Muscle layer of colon (tissue), 2 donors: ENCODE measurements around the gene RAB3D.

ENCODE experiments used
- H3K27ac ChIP-seq: one replicate; pipeline ENCODE4 v1.7.0; 2013; ENCODE audit warnings: low read depth, mild to moderate bottlenecking, low read length, moderate library complexity
- H3K27me3 ChIP-seq, 2 donors: one replicate each; pipeline ENCODE4 v1.7.0; 2013; ENCODE audit warnings: low read length in 2 of 2, mild to moderate bottlenecking in 2 of 2; ENCODE audit not compliant: insufficient read depth in 2 of 2, control insufficient read depth in 1 of 2
- H3K36me3 ChIP-seq: one replicate; pipeline ENCODE4 v1.7.0; 2013; ENCODE audit warnings: mild to moderate bottlenecking, low read length; ENCODE audit not compliant: insufficient read depth
- H3K4me1 ChIP-seq: one replicate; pipeline ENCODE4 v1.7.0; 2013; ENCODE audit warnings: mild to moderate bottlenecking, low read length; ENCODE audit not compliant: insufficient read depth
- H3K4me3 ChIP-seq, 2 donors: one replicate each; pipeline ENCODE4 v1.7.0; 2013; ENCODE audit warnings: low read length in 2 of 2, low read depth in 1 of 2, mild to moderate bottlenecking in 1 of 2, moderate library complexity in 1 of 2
- H3K9ac ChIP-seq: one replicate; pipeline ENCODE4 v1.7.0; 2013; ENCODE audit warnings: low read length
- H3K9me3 ChIP-seq: one replicate; pipeline ENCODE4 v1.7.0; 2013; ENCODE audit warnings: mild to moderate bottlenecking, low read length
- donor health status: abdominal sarcoma.
- donor health status: Adenocarcinoma of cecum.

The RAB3D gene

GRCh38 chr19:11306337-11306736, 33.1 kb downstream of the RAB3D start:
- H3K36me3 ChIP-seq: no peaks in the 10 kb centered on the region
- H3K4me3 ChIP-seq: no peak overlapping the region
- no peak overlapping the region for H3K9ac ChIP-seq
- peaks cover 0 to 5% of the 10 kb centered on the region in 2 donors for H3K27me3 ChIP-seq
- H3K27ac ChIP-seq: no peak overlapping the region
- H3K9me3 ChIP-seq: no peaks in the 10 kb centered on the region
- no peaks in the 10 kb centered on the region for H3K4me1 ChIP-seq

- Histone ChIP-seq H3K4me1 (no peaks in the 10 kb centered on the region), H3K27ac (no peak overlapping the region), H3K9ac (no peak overlapping the region), H3K4me3 (no peak overlapping the region), H3K36me3 (no peaks in the 10 kb centered on the region), H3K9me3 (no peaks in the 10 kb centered on the region), H3K27me3 (peaks cover 0 to 5% of the 10 kb centered on the region in 2 donors)
Observed at GRCh38 chr19:11304936-11305335, 34.5 kb downstream of the RAB3D start.

GRCh38 chr19:11300811-11301120, 38.7 kb downstream of the RAB3D start:
- no peaks in the 10 kb centered on the region for H3K27me3 ChIP-seq
- H3K9ac ChIP-seq: no peak overlapping the region
- no peaks in the 10 kb centered on the region for H3K36me3 ChIP-seq
- no peak overlapping the region for H3K4me3 ChIP-seq
- H3K27ac ChIP-seq: no peak overlapping the region
- H3K9me3 ChIP-seq: no peaks in the 10 kb centered on the region
- H3K4me1 ChIP-seq: peaks cover 7% of the 10 kb centered on the region

- H3K4me1 ChIP-seq: peaks cover 7% of the 10 kb centered on the region
- H3K4me3 ChIP-seq: no peak overlapping the region
- H3K36me3 ChIP-seq: no peaks in the 10 kb centered on the region
- H3K27ac ChIP-seq: no peak overlapping the region
- no peaks in the 10 kb centered on the region for H3K27me3 ChIP-seq
- H3K9me3 ChIP-seq: no peaks in the 10 kb centered on the region
- no peak overlapping the region for H3K9ac ChIP-seq
Observed at GRCh38 chr19:11299946-11300810, 39.3 kb downstream of the RAB3D start.

- no peak overlapping the region for H3K9ac ChIP-seq
- no peak overlapping the region for H3K27ac ChIP-seq
Observed at GRCh38 chr19:11296264-11296663, 43.2 kb downstream of the RAB3D start.

GRCh38 chr19:11295665-11296245, 43.7 kb downstream of the RAB3D start, which contains the start of gene TSPAN16:
Gene TSPAN16, plus strand, starts transcription at chr19:11296160. Its CDS starts 138 bp downstream, at chr19:11296298.
- Histone ChIP-seq H3K36me3 (no peaks in the 10 kb centered on the region), H3K4me1 (peaks cover 11% of the 10 kb centered on the region), H3K27me3 (no peaks in the 10 kb centered on the region), H3K9ac (no peak within 1 kb of the TSS), H3K4me3 (no peak within 1 kb of the TSS), H3K27ac (no peak within 1 kb of the TSS), H3K9me3 (no peaks in the 10 kb centered on the region)

More at GRCh38 chr19:11296264-11296663, 43.2 kb downstream of the RAB3D start:
- no peaks in the 10 kb centered on the region for H3K9me3 ChIP-seq
- H3K27me3 ChIP-seq: no peaks in the 10 kb centered on the region
- H3K4me1 ChIP-seq: peaks cover 11% of the 10 kb centered on the region
- H3K36me3 ChIP-seq: no peaks in the 10 kb centered on the region
- no peak overlapping the region for H3K4me3 ChIP-seq

- no peaks in the 10 kb centered on the region for H3K9me3 ChIP-seq
- H3K27ac ChIP-seq: no peak overlapping the region
- H3K4me3 ChIP-seq: no peak overlapping the region
- H3K4me1 ChIP-seq: peaks cover 11% of the 10 kb centered on the region
- no peak overlapping the region for H3K9ac ChIP-seq
- H3K27me3 ChIP-seq: no peaks in the 10 kb centered on the region
- no peaks in the 10 kb centered on the region for H3K36me3 ChIP-seq
Observed at GRCh38 chr19:11295180-11295579, 44.3 kb downstream of the RAB3D start.

GRCh38 chr19:11293433-11294389, 45.7 kb downstream of the RAB3D start:
- Histone ChIP-seq H3K4me1 (peaks cover 11% of the 10 kb centered on the region), H3K27ac (peak overlapping the region; percentile 26)

GRCh38 chr19:11291991-11292390, 47.5 kb downstream of the RAB3D start:
- Histone ChIP-seq H3K4me1 (peaks cover 11% of the 10 kb centered on the region), H3K9ac (no peak overlapping the region), H3K9me3 (no peaks in the 10 kb centered on the region), H3K4me3 (no peak overlapping the region), H3K27me3 (no peaks in the 10 kb centered on the region), H3K36me3 (no peaks in the 10 kb centered on the region), H3K27ac (no peak overlapping the region)

More at GRCh38 chr19:11293433-11294389, 45.7 kb downstream of the RAB3D start:
- no peaks in the 10 kb centered on the region for H3K36me3 ChIP-seq
- no peak overlapping the region for H3K9ac ChIP-seq
- no peaks in the 10 kb centered on the region for H3K27me3 ChIP-seq
- no peaks in the 10 kb centered on the region for H3K9me3 ChIP-seq
- peak overlapping the region; percentile 40 to 56 for H3K4me3 ChIP-seq

GRCh38 chr19:11291415-11291814, 48.0 kb downstream of the RAB3D start:
- Histone ChIP-seq H3K4me3 (no peak overlapping the region), H3K4me1 (peaks cover 9% of the 10 kb centered on the region), H3K27ac (no peak overlapping the region), H3K36me3 (no peaks in the 10 kb centered on the region), H3K9me3 (no peaks in the 10 kb centered on the region), H3K9ac (no peak overlapping the region), H3K27me3 (no peaks in the 10 kb centered on the region)

GRCh38 chr19:11290256-11290655, 49.2 kb downstream of the RAB3D start:
- Histone ChIP-seq H3K9ac (no peak overlapping the region), H3K4me3 (no peak overlapping the region), H3K4me1 (peaks cover 4% of the 10 kb centered on the region), H3K36me3 (no peaks in the 10 kb centered on the region), H3K9me3 (no peaks in the 10 kb centered on the region), H3K27me3 (no peaks in the 10 kb centered on the region), H3K27ac (no peak overlapping the region)
